HG03432 (cell line): ENCODE data around the gene LMNTD2.

Experiments
- ATAC-seq: cut with Tn5 transposase; IDR thresholded peaks from one replicate; pipeline ENCODE4 v1.9.1; 2021; ENCODE audit warnings: mild to moderate bottlenecking, moderate library complexity; ENCODE audit not compliant: unreplicated experiment

The LMNTD2 gene

GRCh38 chr11:554428-555226, 5.9 kb downstream of the LMNTD2 start:
- peak; percentile 59 for ATAC-seq

DNA sequence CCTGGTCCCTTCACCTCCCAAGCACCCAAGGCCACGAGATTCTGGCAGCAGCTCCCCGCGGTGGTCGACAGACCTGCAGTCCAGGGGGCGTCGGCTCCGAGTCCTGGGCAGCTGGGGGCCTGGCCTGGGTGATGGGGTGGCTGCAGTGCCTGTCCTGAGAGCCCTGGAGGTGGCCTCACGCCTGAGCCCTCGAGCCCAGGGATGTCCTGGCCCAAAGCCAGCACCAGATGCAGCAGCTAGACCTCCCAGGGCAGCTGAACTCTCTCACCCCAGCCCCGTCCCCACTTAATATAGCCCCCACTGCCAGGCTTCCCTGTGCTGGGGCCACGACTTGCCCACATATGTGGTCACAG, 6.6 kb downstream of the LMNTD2 start:
- ATAC-seq = no peak

DNA sequence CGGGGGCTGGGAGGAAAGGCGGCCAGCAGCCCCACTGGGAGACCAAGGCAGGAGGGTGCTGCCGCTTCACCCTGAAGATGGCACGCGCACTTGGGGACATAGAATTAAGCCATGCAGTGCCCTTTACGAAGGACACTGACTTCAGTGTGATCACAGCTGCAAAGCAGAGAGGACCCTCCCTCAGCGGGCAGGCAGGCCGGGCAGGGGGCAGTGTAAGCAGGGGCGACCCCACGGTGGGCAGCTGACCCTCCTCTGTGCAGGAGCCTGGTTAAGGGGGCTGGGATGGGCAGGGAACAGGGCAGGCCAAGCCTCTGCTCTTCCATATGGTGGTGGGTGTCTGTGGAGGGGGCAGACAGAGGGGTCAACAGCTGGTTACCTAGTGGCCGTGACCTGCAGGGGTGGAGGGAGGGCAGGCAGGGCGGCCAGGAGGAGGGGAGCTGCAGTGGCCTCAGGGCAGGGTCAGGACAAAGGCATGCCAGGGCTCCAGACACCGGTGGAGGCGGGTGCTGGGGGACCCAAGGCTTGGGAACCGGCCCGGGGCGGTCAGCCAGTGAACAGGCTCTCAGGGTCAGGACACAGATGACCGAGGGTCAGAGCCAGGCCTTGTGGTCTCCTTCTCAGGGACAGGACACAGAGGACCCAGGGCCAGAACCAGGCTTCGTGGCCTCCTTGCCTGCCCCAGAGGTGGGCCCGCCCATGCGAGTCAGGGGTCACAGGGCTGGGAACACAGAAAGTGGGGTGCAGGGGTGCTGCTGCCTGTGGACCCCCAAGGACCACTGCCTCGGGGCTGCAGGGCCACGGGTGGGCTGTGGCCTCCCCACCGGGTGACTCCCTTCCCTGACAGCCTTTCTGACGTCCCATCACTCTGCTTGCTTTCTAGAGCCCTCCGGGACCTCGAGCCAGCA, 7.2 kb downstream of the LMNTD2 start:
- no peak for ATAC-seq

GRCh38 chr11:551596-551995, 8.9 kb downstream of the LMNTD2 start:
- ATAC-seq = no peak

GRCh38 chr11:551131-551530, 9.4 kb downstream of the LMNTD2 start:
- ATAC-seq = no peak

- no peak for ATAC-seq
Measured at GRCh38 chr11:550746-551085, 9.8 kb downstream of the LMNTD2 start.

DNA sequence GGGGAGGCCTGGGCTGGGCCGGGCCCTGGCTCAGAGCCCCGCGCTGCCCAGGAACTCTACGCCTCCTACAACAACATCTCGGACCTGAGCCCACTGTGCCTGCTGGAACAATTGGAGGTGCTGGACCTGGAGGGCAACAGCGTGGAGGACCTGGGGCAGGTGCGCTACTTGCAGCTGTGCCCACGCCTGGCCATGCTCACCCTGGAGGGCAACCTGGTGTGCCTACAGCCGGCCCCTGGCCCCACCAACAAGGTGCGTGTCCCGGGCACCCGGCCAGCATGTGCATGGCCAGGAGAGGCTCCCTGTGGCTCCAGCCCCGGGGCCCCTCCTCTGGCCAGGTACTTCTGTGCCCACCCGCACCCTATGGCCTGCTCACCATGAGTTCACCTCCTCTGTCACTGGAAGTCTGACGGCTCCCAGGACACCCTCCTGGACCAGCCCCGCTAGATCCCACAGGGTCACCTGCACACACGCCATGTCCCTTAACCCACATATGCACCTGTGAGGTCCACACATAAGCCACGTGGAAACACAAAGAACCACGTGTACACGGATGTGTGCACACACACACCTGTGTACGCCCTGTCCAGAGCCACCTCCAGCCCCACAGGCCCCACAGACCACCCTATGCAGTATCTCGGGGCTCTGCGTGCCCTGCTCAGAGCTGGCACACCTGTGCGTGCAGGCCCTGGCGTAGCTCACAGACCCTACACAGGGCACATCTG, 10.4 kb downstream of the LMNTD2 start:
- no peak for ATAC-seq

- ATAC-seq = no peak
Measured at GRCh38 chr11:548700-549603, 11.6 kb downstream of the LMNTD2 start.

DNA sequence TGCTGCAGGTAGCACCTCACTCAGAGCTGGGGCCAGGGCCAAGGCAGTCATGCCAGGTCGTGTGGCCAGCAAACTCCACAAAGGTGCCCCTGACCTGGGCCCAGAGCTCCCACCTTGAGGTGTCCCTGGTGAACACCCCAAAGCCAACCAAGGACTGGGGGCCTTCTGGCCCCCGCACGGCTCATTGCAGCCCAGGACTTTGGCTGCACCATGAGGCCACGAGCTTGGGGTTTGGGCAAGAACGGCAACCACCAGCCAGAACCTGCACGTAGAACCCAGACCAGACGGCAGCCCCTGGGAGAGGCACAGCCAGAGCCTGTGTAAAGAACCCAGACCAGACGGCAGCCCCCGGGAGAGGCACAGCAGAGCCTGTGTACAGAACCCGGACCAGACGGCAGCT, 15.4 kb downstream of the LMNTD2 start:
- no peak for ATAC-seq

DNA sequence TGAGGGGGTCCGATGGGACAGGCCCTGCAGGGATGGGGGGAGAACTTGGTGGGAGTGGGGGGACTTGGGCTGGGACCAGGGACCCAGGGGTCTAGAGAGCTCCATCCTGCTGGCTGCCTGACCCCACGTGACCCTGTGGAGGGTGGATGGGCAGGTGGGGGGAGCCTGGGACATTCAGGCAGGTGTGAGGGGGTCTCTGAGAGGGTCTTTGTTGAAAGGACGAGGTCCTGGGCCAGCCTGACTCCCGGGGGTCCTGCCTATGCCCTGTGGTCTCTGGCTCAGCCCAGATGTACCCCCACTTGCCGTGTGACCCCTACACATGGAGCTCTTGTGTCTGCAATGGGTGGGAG, 15.7 kb downstream of the LMNTD2 start:
- ATAC-seq = no peak

GRCh38 chr11:541433-541885, 19.1 kb downstream of the LMNTD2 start:
- ATAC-seq = no peak

GRCh38 chr11:540583-541432, 19.7 kb downstream of the LMNTD2 start:
- no peak for ATAC-seq

DNA sequence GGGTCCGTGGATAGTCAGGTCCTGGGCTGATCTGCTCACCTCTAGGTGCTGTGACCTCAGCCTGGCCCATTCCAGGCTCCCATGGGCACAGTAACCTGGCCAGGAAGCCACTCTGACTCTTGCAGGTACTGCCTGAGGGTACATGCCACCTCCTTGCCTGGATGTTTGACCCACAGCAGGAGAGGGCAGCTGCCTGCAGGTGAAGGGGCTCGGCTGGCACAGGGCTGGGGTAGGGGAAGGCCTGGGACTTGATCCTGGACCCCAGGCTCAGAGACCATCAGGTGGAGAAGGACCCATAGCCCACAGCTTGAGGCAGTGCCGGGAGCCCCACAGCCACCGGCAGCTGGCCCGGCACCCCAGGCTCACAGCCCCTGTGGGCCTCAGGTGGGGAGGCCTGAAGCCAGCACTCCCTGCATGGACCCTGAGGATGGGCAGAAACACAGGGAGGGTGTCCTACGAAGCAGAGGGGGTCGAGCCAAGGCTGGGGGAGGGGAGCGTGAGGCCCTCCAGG, 20.5 kb downstream of the LMNTD2 start:
- no peak for ATAC-seq

GRCh38 chr11:538431-539051, 22.0 kb downstream of the LMNTD2 start:
- ATAC-seq = no peak

DNA sequence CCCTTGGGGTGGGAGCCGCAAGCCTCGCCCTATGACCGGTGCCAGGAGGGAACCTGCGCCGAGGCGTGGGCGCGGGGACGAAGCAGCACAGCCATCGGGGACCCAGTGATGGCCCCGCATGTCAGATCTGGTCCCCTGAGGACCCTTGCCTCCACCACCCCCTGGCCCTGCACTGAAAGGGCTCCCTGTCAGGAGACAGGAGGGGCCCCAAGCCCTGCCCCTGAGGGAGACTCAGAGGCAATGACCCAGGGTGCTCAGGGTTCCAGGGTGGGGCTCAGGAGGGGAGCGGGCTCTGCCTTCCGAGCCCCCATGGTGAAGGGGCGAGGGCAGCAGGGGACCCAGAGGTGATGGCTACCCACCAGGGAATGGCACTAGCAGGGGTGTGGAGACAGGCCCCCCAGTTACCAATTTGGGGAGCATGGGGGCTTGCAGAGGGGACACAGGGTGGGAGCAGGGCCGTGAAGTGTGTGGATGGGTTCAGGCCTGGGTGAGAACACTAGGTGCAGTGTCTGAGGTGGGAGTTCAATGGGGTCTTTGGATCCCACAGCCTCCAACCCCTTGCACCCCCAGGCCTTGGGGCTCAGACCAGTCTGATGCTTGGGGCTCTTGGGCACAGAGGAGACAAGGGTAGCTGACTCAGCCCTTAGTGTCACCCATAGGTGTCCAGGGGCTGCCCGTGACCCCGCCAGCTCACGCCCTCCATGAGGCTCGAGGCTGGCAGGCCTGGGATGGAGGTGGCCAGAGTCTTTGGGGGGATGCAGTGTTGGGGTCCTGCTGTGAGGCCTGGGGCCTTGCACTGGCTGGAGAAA, 22.7 kb downstream of the LMNTD2 start:
- ATAC-seq = no peak

GRCh38 chr11:536841-537621, 23.5 kb downstream of the LMNTD2 start, which contains the start of gene LRRC56:
Gene LRRC56, plus strand, starts transcription at chr11:537527. Its CDS starts 3,158 bp downstream, at chr11:540685.
- peak; percentile 47 for ATAC-seq
